HG02973 (cell line): Measurements from ENCODE around the gene EXOC6B.
A peak's percentile ranks its signal among the peaks of the same experiment; 100 is the strongest.

ENCODE experiments used
- ATAC-seq: cut with Tn5 transposase; IDR thresholded peaks from one replicate; pipeline ENCODE4 v1.9.1; 2021; ENCODE audit warnings: moderate library complexity; ENCODE audit not compliant: unreplicated experiment

Gene EXOC6B

DNA sequence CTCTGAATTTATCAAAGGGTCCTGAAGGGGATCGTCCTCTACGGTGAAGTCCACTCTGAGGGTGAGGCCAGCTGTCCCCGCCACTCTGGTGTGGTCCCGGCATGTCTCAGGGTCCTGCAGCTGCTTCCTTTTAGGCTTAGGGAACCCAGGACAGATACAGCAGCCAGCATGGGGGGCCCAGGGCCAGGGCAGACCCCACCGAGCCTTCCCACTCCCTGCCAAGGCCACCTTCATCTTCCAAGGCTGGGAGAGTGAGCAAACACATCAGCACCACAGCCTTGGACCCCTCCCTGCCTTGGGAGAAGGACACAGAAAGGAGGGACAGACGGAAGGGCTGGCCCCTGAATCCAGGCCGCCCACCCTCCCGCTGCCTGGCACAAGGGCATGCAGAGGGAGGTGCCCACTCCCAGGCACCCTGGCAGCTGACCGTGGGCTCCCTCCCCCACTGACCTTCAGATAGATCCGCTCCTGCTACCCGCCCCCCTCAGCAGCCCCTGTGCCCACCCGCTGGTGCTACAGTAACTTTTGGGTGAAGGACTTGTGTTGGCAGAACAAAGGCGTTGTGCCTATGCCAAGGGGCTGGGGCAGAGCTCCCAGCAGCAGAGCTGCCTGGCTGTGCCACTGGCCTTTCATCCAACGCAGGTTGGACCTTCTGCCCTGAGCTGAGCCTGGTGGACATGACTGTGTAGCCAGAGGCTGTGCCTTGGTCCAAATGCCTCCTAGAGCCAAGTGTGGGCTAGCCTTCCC is 685.8 kb downstream of the EXOC6B start:
- no peak for ATAC-seq

DNA sequence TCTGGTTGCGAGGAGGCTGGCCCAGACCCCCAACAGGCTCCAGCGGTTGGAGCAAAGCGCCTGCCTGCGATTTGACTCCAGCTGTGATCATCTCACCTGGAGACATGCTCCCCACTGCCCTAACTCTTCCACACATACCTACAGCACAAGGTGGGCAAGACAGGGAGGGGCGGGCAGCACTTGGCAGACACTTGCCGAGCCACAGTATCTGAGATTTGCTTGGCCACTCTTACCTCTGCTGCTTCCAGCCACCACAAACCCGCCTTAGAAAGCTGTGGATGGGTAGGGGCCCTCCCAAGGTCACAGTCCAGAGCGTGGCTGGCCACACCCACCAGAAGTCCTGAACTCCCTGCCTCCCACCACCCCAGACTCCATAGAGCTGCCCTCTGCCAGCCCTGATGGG is 686.4 kb downstream of the EXOC6B start:
- ATAC-seq: no peak

DNA sequence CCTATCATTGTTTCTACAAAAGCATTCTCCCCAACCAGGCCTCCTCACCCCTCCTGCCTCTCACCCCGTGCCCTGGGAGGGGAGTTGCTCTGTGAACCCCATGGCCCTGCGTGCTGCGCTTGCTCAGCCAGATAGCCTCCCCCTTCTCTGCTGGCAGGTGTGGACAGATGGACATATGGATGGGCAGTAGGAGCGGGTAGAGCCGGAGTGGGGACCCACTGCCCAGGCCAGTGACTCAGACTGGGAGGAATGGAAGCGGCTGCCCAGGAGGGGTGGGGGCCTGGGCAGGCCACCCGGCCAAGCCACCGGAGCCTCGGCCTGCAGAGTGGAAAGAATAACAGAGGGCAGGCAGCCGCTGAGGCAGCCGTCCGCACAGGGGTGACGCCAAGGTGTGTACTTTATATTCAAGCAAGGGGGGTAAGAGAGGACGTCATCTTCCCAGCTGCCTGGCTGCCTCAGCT is 686.9 kb downstream of the EXOC6B start:
- no peak for ATAC-seq

DNA sequence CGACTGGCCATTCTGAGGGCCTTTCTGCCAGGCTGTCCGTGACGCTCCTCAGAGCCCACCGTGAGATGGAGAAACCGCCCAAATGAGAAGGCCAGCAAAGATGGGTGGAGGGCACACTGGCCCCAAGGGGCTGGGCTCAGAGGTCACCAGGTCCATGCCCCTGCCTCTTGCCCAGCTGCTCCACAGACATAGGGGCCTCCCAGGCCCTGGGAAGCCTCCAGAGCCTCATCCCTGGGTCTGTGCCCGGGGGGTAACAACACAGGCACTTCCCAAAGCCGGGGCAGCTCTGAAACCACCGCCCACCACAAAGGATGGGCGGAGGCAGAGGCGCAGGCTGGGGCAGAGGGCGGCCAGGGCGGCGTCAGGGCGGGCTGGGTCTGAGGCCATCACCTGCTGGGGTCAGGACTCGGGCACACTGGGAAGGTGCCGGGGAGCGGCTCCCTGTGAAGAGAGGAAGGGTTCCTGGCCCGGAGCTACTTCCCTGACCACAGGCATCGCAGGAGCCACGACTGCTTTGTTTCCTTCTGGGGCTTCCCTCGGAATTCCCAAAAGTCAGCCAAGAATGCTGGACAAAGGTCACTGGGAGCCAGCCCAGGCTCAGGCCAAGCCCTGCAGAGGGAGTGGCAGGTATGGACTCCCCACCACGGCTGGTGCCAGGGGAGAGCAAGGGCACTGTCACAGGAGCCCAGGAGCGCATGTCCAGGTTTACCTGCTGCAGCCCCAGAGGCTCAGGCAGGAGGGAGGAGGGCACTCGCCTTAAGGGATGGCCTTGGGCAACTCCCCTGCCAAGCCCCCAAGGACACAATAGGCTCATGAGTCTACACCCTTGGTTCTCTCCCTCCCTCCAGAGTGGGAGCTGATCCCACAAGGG is 687.6 kb downstream of the EXOC6B start:
- ATAC-seq: no peak

DNA sequence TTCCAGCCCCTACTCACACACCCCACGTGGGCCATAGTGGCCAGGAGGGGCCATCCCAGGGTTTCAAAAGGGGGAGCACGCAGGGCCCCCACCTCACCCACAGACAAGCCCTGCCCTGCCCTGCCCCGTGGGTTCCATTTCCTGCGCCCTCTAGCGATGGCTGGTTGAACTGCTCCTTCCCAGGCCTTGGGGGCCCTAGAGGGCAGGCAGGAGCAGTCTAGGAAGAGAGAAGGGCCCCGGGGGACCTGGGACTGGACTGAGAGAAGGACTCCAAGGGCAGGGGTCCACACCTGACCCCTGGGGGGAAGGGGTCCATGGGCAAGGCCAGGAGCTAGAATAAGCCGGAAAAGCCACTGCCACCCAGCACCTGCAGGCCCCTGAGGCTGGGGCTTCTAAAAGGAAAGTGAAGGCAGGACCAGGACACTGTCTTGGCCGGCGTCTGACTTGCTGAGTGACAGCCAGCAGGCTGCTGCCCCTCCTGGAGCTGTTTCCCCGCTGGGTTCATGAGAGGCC is 688.3 kb downstream of the EXOC6B start:
- peak; percentile 87 for ATAC-seq

DNA sequence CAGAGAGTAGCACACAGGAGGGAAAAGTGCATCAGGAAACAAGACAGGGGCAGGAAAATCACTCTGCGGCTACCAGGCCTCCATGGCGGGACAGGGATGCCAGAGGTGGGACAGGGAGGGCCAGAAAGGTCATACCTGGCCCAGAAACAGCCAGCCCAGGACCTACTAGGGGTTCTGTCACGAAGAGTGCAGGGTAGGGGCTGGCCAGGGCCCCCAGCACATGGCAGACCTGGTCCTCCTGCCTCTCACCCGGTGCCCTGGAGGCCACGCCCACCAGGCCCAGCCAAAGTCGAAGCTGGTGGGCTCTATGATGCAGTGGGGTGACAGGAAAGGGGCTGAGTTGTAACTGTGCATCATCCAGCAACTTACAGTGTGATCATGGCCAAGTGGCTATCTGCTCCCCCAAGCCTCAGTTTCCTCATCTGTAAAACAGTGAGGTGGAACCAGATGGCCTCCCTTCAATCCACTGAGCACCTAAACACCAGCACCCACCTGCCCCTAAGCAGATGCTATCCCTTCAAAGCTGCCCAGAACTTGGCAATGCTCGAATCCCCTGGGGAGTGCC is 688.8 kb downstream of the EXOC6B start:
- no peak for ATAC-seq

DNA sequence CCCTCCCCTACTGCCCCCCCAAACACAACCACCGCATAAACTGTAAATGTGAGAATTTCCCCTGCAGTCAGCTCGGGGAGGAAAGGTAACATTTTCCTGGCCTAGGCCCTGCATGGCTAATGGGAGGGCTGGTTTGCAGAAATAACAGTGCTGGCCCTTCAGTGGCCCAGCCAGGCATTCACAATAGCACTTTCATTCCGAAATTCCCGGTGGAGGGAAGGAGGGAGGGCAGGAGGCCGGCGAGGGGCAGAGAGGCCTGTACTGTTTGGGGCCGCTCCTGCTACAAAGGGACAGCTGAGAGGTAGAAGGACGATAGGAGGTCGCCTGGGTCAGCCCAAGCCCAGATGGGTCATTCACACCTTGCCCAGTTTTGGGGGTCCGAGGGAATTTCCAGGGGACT is 689.5 kb downstream of the EXOC6B start:
- no peak for ATAC-seq

DNA sequence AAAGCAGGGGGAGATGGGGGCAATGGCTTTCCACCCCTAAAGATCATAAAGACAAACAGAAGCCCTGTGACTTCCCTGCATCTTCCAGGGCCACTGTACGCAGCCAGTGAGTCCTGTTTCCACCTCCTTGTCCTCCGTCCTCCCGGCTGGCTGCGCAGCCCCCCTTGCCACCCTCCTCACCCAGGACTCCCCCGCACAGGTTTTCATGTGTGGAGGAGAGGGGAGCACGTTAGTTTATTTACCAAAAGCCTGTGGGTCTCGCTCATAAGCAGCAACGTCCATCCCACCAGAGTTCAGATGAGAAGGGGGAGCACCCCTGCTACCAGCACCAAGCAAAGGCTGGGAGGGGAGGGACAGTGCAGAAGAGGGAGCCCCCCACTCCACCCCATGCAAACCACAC is 689.9 kb downstream of the EXOC6B start:
- ATAC-seq: no peak

DNA sequence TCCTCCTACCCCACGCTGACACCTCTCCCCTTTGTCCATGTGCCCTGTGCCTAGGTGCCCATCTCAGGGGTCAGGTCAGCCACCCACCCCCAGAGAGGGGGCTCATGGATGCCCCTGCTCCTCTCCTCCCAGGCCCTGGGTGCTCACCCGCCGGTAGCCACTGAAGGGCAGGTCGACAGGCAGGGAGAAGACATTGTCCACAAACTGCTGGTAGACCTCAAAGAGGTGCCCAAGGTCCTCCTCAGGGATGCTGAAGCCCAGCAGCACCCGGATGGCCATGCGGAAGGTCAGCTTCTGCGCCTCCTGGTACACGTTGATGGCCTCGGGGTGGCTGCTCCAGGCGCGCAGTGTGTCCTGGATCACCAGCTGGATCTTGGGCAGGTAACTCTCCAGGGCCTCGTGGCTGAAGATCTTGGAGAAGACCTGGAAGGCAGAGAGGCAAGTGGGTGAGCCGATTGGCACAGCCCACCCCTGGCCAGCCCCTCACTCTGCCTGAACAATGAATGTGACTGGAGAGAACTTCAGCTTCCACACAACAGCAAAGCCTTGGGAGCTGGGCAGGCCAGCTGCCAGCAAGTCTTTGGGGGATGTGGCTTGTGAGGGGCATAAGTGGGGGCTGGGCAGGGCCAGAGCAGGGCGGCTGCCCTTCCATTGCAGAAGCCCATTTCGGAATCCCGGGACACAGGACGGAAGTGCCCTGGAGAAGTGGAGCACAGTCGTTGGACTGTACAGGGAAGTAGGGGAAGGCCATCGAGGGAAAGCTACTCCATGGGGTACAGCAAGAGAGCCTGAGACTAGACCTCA is 690.6 kb downstream of the EXOC6B start:
- no peak for ATAC-seq

DNA sequence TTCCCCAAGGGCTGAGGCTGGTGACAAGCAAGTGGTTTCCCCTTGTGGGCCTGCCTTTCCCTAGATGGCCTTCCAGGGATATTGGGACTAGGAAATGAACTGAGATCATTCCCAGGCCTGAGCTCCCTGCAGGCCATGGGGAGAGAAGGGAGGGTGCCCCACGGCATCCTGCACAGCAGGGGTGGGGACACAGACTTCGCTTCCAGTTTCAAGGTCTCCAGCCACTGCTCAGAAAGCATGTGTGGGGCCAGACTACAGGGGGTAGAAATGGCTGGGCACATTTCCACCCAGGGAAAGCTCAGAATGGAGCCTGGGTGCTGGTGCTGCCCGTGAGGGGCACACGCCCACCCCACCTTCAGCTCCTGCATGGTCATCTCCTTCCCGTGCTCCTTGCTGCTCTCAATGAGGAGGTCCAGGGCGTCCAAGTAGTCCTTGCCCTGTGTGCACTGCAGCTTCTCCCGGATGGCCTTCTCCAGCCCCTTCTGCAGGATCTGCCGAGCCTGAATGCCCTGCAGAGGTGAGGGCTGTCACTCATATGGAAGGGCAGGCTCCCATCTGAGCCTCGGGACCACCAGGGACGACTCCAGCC is 691.3 kb downstream of the EXOC6B start:
- ATAC-seq: no peak

DNA sequence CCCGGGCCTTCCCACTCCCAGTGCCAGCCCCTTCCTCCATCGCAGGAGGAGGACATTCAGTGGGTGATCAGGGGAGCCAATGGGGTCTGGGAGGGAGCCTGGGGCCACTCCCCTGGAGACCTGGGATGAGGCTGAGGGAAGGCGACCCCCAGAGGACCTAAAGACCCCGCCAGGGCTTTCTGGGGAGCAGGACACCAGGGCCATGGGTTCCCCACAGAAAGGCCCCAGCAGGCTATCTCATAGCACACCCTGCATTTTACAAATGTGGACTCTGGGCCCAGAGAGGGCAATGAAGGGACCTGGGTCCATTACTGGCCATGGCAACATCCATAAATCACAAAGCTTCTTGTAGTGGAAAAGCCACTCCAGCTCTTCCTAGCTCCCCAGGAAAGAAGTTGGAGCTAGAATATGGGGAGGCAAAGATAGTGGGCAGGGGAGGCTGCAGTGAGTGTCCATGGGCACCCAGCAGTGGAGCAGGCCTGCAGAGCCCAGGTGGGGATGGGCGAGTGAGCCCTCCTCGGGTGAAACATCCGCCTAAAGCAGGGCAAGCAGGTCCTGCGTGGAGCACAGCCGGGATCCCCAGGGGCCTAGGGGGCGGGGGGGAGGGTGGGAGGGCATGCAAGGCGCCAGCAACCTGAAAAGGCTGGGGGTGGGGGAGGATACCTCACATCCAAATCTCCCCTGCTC is 692.0 kb downstream of the EXOC6B start:
- ATAC-seq: no peak

DNA sequence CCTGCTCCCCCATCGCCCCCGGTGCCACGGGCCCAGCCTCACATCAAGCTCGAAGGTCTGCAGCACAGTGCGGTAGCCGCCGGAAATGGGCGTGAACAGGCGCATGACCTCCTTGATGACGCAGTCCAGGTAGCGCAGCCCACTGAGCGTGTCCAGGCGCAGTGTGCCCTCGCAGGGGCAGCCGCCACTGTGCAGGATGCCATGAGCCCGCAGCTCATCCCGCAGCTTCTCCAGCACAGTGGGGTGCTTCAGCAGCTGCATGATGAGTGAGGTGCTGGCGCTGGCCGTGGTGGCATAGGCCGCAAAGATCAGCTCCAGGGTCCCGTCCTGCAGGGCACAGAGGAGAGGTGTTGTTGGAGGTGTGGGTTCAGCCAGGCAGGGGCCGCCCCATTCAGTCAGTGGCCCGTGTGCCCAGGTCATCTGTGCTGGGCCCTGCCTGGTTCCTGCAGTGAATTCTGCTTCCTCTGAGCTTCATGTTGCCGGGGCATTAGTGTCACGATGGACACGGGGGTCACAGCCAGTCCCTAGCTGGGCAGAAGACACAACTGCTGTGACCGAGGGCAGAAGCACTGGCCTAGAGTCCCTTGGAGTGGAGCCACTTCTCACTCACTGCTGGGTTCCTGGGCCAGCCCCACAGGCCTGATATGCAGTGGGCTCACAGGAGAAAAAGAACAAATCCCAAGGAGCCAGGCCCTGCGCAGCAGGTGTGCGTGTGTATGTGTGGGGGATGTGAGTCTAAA is 692.7 kb downstream of the EXOC6B start:
- no peak for ATAC-seq

DNA sequence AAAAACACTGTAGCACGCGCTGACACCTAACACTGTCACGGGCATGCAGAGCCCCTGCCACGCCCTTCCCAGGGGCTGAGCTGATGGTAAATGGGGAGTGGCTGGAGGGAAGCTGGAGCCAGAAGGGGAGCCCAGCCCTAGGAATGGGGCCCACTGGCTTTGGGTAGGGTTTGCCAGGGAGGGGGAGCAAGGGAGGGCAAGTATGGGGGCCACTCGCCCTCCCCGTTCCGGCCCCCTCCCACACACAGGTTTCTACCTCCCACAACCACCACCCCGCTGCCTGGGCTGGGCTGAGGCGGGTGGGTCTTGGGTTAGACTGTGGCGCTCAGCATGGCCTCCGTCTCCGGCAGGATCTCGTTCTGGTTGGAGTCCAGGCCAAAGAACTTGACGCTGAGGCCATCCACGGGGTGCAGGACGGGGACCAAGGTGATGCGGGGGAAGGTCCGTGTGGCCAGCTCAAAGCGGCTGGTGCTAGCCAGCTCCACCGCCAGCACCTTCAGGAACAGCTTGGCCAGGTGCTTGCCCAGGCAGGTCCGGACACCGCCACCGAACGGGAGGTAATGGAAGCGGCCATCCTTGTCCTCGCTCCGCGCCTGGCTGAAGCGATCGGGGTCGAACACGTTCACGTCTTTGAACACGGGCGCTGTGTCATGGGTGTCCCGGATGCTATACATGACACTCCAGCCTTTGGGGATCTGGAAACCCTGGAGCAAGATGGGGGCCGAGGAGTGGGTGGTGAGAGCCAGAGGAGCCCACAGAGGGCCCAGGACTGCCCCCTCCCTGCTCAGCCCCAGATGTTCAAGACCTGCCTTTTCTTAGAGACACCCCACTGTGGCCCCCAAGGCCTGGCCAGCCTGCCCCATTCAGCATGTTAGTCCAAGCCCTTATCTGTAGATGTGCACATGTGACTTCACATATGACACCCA is 693.7 kb downstream of the EXOC6B start:
- no peak for ATAC-seq

DNA sequence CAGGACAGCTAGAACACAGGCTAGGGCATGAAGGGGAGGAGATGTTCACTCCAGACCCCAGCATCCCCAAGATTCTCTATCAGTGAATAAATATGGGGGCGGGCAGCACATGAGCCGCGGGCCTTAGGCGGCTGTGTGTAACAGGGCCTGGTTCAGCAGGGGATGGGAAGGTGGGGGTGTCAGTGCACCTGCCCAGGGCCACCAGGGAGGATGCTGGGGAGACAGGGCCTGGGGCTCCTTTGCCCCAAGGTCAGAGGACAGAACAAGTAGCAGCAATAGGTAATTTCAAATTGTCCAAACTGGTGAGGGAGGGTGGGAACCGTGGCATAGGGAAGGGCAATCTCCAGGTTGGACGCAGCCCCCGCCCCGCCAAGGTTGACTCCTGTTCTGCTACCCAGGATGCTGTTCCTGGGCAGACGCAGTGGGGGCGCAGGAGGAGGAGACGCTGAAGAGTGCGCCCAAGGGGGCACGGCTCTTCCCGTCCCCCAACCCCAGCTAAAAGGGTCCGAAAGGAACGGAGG is 694.4 kb downstream of the EXOC6B start:
- ATAC-seq: no peak

DNA sequence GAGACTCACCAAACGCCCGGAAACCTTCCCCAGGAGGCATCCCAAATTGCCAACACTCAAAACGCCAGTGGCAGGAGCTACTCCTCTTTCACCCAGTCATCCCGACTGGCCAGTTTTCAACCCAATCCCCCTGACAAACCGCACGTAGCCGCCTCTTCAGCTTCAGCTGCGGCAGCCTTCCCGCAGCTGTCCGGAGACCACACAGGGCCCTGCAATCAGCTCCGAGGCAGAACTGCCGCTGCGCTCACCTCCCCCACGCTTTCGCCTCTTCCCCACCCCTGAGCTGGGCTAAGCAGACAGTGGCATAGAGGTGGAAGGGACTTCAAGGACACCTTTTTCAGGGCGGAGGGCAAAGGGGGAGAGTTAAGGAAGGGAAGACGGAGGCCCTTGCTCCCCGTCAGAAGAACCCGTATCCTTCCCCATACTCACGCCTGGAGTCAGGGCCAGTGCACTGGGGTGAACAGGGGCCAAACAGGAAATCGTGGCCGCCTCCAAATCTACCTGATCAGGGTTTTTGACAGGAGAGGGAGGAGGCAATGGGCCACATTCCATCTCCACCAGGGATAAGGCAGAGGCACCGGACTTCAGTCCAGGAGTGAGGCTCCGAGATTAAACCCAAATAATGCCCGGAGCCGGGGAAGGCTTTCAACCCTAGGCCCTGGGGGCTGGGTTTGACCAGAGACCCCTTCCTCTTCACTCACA is 695.0 kb downstream of the EXOC6B start:
- no peak for ATAC-seq

DNA sequence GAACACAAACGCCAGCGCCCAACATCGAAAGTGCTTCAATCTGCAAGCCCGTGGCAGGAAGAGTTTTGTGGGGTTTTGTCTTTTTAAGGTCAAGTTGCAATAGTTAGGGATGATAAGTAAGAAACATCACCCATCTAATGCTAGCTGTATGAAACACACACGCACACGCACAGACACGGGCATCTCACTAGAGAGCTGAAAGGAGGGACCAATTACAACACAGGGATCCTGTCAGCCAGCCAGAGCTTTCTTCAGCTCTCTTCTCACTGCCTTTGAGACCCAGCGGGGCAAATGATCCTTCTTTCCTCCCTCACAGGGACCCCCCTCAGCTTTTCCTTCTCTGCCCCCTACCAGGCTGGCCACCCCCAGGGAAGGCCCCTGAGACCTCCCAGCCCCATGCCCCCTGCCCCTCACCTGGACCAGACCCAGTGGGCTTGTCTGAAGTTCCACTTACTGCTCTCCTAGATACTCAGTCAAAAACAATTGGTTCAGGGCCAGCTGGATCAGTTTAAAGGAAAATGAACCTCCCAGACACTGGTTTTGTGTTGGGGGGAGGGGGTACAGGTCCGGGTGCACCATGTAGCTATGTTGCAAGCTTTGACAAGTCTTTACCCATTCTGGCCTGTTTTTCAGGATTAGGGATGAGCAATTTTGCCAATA is 696.0 kb downstream of the EXOC6B start:
- ATAC-seq: no peak

DNA sequence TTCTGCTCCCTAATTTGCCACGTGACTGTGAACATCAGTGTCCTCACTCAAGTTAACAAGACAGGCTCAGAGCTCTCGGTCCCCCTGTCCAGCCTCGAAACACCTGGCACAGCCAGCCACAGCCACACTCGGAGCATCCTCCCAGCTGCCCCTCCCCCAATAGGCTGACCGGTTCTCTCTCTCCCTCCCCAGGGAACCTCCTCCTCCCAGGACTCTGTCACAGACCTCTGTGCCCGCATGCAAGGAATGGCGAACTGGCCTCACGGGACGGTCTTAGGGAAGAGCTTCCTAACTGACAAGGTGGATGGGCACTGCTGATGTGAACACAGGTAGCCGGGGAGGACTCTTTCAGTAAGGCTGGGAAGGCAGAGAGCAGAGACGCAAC is 697.0 kb downstream of the EXOC6B start:
- no peak for ATAC-seq
